Breast epithelium (tissue), 4 donors: Measurements from ENCODE around the gene DMXL2. TPM values are rescaled to one million over a fixed set of nuclear protein-coding genes. Genes with fewer than 3 reads are reported as not detected.

ENCODE experiments used
- DNase-seq, 2 donors: peaks; one replicate each; pipeline ENCODE4 v3.0.0-alpha.2; 2019; ENCODE audit warnings: low spot score in 2 of 2
- H3K27ac ChIP-seq, 2 donors: fragments of 200-600 bp; sonication (generic) in 1 of 2; one replicate each; pipeline ENCODE4 v1.5.1; 2016 to 2019; ENCODE audit warnings: mild to moderate bottlenecking in 1 of 2
- H3K27me3 ChIP-seq, 2 donors: fragments of 200-600 bp; sonication (generic) in 1 of 2; one replicate each; pipeline versions ENCODE4 v1.5.1 to v1.6.0; 2017 to 2019; ENCODE audit warnings: control low read depth in 1 of 2, mild to moderate bottlenecking in 1 of 2
- H3K36me3 ChIP-seq: fragments of 200-600 bp; one replicate; pipeline ENCODE4 v1.5.1; 2019
- H3K4me1 ChIP-seq, 2 donors: fragments of 200-600 bp; sonication (generic); one replicate each; pipeline ENCODE4 v1.5.1; 2016 to 2019; ENCODE audit warnings: control low read depth in 1 of 2
- H3K4me3 ChIP-seq, 3 donors: fragments of 200-600 bp; sonication (generic); 1 replicate in 2 of 3; 2 replicates in 1 of 3; pipeline ENCODE4 v1.5.1; 2016 to 2019; ENCODE audit warnings: mild to moderate bottlenecking in 3 of 3, moderate library complexity in 2 of 3
- H3K9me3 ChIP-seq, 2 donors: fragments of 200-600 bp; sonication (generic) in 1 of 2; one replicate each; pipeline ENCODE4 v1.5.1; 2016 to 2019; ENCODE audit warnings: control low read depth in 1 of 2
- CTCF ChIP-seq, 3 donors: fragments of 450-650 bp; IDR thresholded peaks; one replicate each; pipeline ENCODE4 v1.5.1; 2016 to 2017; ENCODE audit warnings: antibody characterized with exemption in 3 of 3, mild to moderate bottlenecking in 3 of 3, moderate library complexity in 3 of 3
- POLR2A ChIP-seq: fragments of 450-650 bp; IDR thresholded peaks from one replicate; pipeline ENCODE4 v1.6.1; 2016; ENCODE audit warnings: antibody characterized with exemption, mild to moderate bottlenecking, moderate library complexity
- POLR2AphosphoS5 ChIP-seq, 3 donors: sonication (generic); formaldehyde crosslinking; IDR thresholded peaks; one replicate each; pipeline ENCODE4 v1.6.1; 2017; ENCODE audit warnings: antibody characterized with exemption in 3 of 3
- intact Hi-C: fragments of 100-400 bp; cut with DNase I; formaldehyde crosslinking; loops from one replicate; pipeline ENCODE4 v1.15.1; 2023; ENCODE audit warnings: low total_unique reads
- total RNA-seq, 3 donors: library from RNA; depleted of rRNA; stranded (reverse); fragments of >200 nt; gene quantifications; one replicate each; pipeline ENCODE4 v1.1.0, GENCODE V29; 2016

The DMXL2 gene
- total RNA-seq, 3 donors from 2014 or later = 28.5 to 73.9 (median 36.4) TPM

GRCh38 chr15:51492528-51492927 is 130.0 kb downstream of the DMXL2 start:
- Histone ChIP-seq H3K36me3 (no peaks in the 10 kb centered on the region), H3K27ac (no peak overlapping the region), H3K4me3 (no peak overlapping the region), H3K4me1 (no peaks in the 10 kb centered on the region), H3K27me3 (no peaks in the 10 kb centered on the region), H3K9me3 (no peaks in the 10 kb centered on the region)
- intact Hi-C loops = no loop called here
- TF ChIP-seq CTCF (IDR thresholded peaks at IDR 0.05) = no peak
- no peak for TF ChIP-seq POLR2A
- no peak for TF ChIP-seq POLR2AphosphoS5 (IDR thresholded peaks at IDR 0.05)
- no peak for DNase-seq

GRCh38 chr15:51491941-51492340 is 130.6 kb downstream of the DMXL2 start:
- no peak for TF ChIP-seq POLR2A
- no peak for TF ChIP-seq CTCF (IDR thresholded peaks at IDR 0.05)
- TF ChIP-seq POLR2AphosphoS5 (IDR thresholded peaks at IDR 0.05) = no peak
- no peak for DNase-seq
- no peak overlapping the region for H3K27ac ChIP-seq
- no peaks in the 10 kb centered on the region for H3K4me1 ChIP-seq
- H3K27me3 ChIP-seq = no peaks in the 10 kb centered on the region
- H3K4me3 ChIP-seq = no peak overlapping the region
- intact Hi-C loops = no loop called here
- no peaks in the 10 kb centered on the region for H3K36me3 ChIP-seq
- no peaks in the 10 kb centered on the region for H3K9me3 ChIP-seq

- Histone ChIP-seq H3K4me1 (no peaks in the 10 kb centered on the region), H3K36me3 (no peaks in the 10 kb centered on the region), H3K27ac (no peak overlapping the region), H3K27me3 (no peaks in the 10 kb centered on the region), H3K4me3 (no peak overlapping the region), H3K9me3 (peaks cover 9 to 22% of the 10 kb centered on the region in 2 donors)
- TF ChIP-seq POLR2AphosphoS5 (IDR thresholded peaks at IDR 0.05) = no peak
- no peak for TF ChIP-seq POLR2A
- no peak for TF ChIP-seq CTCF (IDR thresholded peaks at IDR 0.05)
- DNase-seq = no peak
- intact Hi-C loops = no loop called here
These were observed 137.8 kb downstream of the DMXL2 start for GRCh38 chr15:51484781-51485180.

DNA sequence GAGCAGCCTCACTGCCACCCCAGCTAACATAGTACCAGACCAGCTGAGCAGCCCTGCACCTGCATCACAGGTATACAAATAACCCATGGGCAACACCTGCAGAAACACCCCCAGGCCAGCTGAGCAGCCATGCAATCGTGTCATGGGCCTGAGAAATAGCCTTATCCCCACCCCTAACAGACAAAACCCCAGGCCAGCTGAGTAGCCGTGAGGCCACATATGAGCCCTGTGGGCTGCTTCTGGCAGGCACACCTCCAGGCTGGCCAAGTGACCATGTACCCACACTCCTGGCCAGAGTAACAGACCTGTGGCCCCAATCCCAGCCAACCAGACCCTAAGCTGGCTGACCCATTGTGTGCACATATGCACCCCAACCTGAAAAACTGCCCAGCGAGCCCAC is 138.6 kb downstream of the DMXL2 start:
- H3K27ac ChIP-seq = no peak overlapping the region
- no peak overlapping the region for H3K4me3 ChIP-seq
- intact Hi-C loops = no loop called here
- no peaks in the 10 kb centered on the region for H3K4me1 ChIP-seq
- DNase-seq = no peak
- TF ChIP-seq POLR2A (no peak), CTCF (IDR thresholded peaks at IDR 0.05) (no peak), POLR2AphosphoS5 (IDR thresholded peaks at IDR 0.05) (no peak)
- H3K27me3 ChIP-seq = no peaks in the 10 kb centered on the region
- H3K9me3 ChIP-seq = peaks cover 9 to 22% of the 10 kb centered on the region in 2 donors
- H3K36me3 ChIP-seq = no peaks in the 10 kb centered on the region

- Histone ChIP-seq H3K9me3 (peaks cover 9 to 22% of the 10 kb centered on the region in 2 donors), H3K27ac (no peak overlapping the region), H3K4me3 (no peak overlapping the region), H3K4me1 (no peaks in the 10 kb centered on the region), H3K27me3 (no peaks in the 10 kb centered on the region), H3K36me3 (no peaks in the 10 kb centered on the region)
- intact Hi-C loops = no loop called here
- no peak for DNase-seq
- TF ChIP-seq CTCF (IDR thresholded peaks at IDR 0.05) (no peak), POLR2AphosphoS5 (IDR thresholded peaks at IDR 0.05) (no peak), POLR2A (no peak)
These were observed 139.1 kb downstream of the DMXL2 start for GRCh38 chr15:51483520-51483919.
